PC-3 (cell line): ENCODE data around the gene PBXIP1.

ENCODE experiments used
- EZH2 ChIP-seq: fragments of 300-600 bp; sonication (generic); IDR thresholded peaks from one replicate; pipeline ENCODE4 v1.6.1; 2017; ENCODE audit warnings: antibody characterized with exemption, mild to moderate bottlenecking, low read length; ENCODE audit not compliant: unreplicated experiment
- EZH2phosphoT487 ChIP-seq: fragments of 300-600 bp; sonication (generic); IDR thresholded peaks from 2 replicates; pipeline ENCODE4 v1.6.1; 2018; ENCODE audit warnings: mild to moderate bottlenecking, antibody characterized with exemption, low read length, borderline replicate concordance
- TF ChIP-seq, protein P1 (sequence below): fragments of 300-600 bp; sonication (generic); conservative IDR thresholded peaks from 2 replicates; pipeline ENCODE4 v1.5.1; 2017; ENCODE audit warnings: antibody characterized with exemption, low read depth, mild to moderate bottlenecking, low read length

DNA sequence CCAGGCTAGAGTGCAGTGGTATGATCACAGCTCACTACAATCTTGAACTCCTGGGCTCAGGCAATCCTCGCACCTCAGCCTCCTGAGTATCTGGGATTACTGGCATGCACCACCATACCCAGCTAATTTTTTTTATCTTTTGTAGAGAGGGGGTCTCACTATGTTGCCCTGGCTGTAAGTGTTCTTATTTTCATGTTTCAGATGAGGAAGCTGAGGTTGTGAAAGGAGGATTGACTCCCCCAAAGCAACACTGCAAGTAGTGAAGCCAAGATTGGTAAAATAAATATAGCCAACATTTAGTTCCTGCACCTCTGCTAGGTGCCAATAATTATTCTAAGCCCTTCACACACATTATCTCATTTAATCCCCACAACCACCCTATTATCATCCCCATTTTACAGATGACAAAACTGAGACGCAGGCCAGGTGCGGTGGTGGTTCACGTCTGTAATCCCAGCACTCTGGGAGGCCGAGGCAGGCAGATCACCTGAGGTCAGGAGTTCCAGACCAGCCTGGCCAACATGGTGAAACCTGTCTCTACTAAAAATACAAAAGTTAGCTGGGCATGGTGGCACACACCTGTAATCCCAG lies 21.4 kb downstream of the PBXIP1 start:
- TF ChIP-seq, protein P1, sequence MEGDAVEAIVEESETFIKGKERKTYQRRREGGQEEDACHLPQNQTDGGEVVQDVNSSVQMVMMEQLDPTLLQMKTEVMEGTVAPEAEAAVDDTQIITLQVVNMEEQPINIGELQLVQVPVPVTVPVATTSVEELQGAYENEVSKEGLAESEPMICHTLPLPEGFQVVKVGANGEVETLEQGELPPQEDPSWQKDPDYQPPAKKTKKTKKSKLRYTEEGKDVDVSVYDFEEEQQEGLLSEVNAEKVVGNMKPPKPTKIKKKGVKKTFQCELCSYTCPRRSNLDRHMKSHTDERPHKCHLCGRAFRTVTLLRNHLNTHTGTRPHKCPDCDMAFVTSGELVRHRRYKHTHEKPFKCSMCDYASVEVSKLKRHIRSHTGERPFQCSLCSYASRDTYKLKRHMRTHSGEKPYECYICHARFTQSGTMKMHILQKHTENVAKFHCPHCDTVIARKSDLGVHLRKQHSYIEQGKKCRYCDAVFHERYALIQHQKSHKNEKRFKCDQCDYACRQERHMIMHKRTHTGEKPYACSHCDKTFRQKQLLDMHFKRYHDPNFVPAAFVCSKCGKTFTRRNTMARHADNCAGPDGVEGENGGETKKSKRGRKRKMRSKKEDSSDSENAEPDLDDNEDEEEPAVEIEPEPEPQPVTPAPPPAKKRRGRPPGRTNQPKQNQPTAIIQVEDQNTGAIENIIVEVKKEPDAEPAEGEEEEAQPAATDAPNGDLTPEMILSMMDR: no peak
- no peak for TF ChIP-seq EZH2phosphoT487
- TF ChIP-seq EZH2: no peak
